Fibroblast of mammary gland (primary cell): Measurements from ENCODE around the gene CHCHD3.

Experiments used
- DNase-seq: peaks from one replicate; pipeline ENCODE4 v3.0.0-alpha.2; 2010; ENCODE audit warnings: low read depth
- H3K4me3 ChIP-seq: 2 replicates; pipeline ENCODE4 v1.5.1; 2011; ENCODE audit warnings: low read depth, mild to moderate bottlenecking, low read length, moderate library complexity; ENCODE audit not compliant: control insufficient read depth
- CTCF ChIP-seq: conservative IDR thresholded peaks from 2 replicates; pipeline ENCODE4 v1.5.1; 2011; ENCODE audit warnings: low read depth, low read length, inconsistent platforms; ENCODE audit not compliant: control insufficient read depth, insufficient read depth

Gene CHCHD3

GRCh38 chr7:133109816-133110215 is 27.9 kb upstream of the CHCHD3 start:
- no peak for TF ChIP-seq CTCF
- DNase-seq: peak; percentile 42
- H3K4me3 ChIP-seq: no peak overlapping the region

- no peak for TF ChIP-seq CTCF
- H3K4me3 ChIP-seq: no peak overlapping the region
- DNase-seq: no peak
Observed at GRCh38 chr7:133108023-133108422, 26.1 kb upstream of the CHCHD3 start.

- no peak for DNase-seq
- H3K4me3 ChIP-seq: no peak overlapping the region
- no peak for TF ChIP-seq CTCF
Observed at GRCh38 chr7:133102276-133103060, 20.6 kb upstream of the CHCHD3 start.

GRCh38 chr7:133099633-133100286 is 17.9 kb upstream of the CHCHD3 start:
- no peak overlapping the region for H3K4me3 ChIP-seq
- no peak for DNase-seq
- TF ChIP-seq CTCF: no peak

- no peak for DNase-seq
- TF ChIP-seq CTCF: no peak
- no peak overlapping the region for H3K4me3 ChIP-seq
Observed at GRCh38 chr7:133095119-133095671, 13.3 kb upstream of the CHCHD3 start.

GRCh38 chr7:133091943-133092464 is 10.1 kb upstream of the CHCHD3 start:
- TF ChIP-seq CTCF: no peak
- no peak overlapping the region for H3K4me3 ChIP-seq
- DNase-seq: no peak
